Endothelial cell of umbilical vein (primary cell): ENCODE measurements around the gene CCIN. TPM values are rescaled to one million over a fixed set of nuclear protein-coding genes. Genes with fewer than 3 reads are reported as not detected.

Source experiments
- BruUV-seq: library from RNA; stranded (reverse); fragments of 400-500 nt; replicated peaks from 2 replicates; lab custom pipeline; 2021; lab: Mats Ljungman, UMichigan
- CTCF ChIA-PET: fragments of 300-600, 350-600 bp; sonication (Branson Sonifier 250); formaldehyde crosslinking; loops from one replicate; lab custom pipeline; 2021; ENCODE audit warnings: antibody characterized with exemption, inconsistent platforms; lab: Charles Lee
- POLR2A ChIA-PET: fragments of 300-600, 350-600 bp; sonication (Branson Sonifier 250); formaldehyde crosslinking; loops from one replicate; lab custom pipeline; 2021; ENCODE audit warnings: antibody characterized with exemption, inconsistent platforms; lab: Charles Lee
- DNase-seq: peaks from one replicate; pipeline ENCODE4 v3.0.0-alpha.2; 2011; ENCODE audit warnings: low read depth, low spot score
- FAIRE-seq: peaks from 2 replicates; lab custom pipeline; 2011; peaks lifted over from hg19 to GRCh38; lab: Jason Lieb, UNC
- H2AFZ ChIP-seq: 2 replicates; pipeline ENCODE4 v1.6.0; 2012; ENCODE audit warnings: low read depth, low read length, control low read depth, inconsistent platforms
- H3K27ac ChIP-seq: 2 replicates; pipeline ENCODE4 v1.5.1; 2011; ENCODE audit warnings: low read depth, mild to moderate bottlenecking, control low read depth, low read length, moderate library complexity; ENCODE audit not compliant: insufficient read depth
- H3K27me3 ChIP-seq, 2 experiments: 2 replicates each; pipeline versions ENCODE4 v1.6.0 to v1.6.1; 2011; ENCODE audit warnings: low read length in 2 of 2, mixed read lengths in 1 of 2; ENCODE audit not compliant: control insufficient read depth in 2 of 2, insufficient read depth in 2 of 2
- H3K36me3 ChIP-seq, 2 experiments: 2 replicates in 1 of 2; 3 replicates in 1 of 2; pipeline ENCODE4 v1.5.1; 2011; ENCODE audit warnings: low read length in 2 of 2, mild to moderate bottlenecking in 1 of 2, moderate library complexity in 1 of 2; ENCODE audit not compliant: control insufficient read depth in 2 of 2, insufficient read depth in 2 of 2; ENCODE audit errors: extremely low read depth in 1 of 2
- H3K4me1 ChIP-seq: 3 replicates; pipeline ENCODE4 v1.5.1; 2011; ENCODE audit warnings: mild to moderate bottlenecking, low read length; ENCODE audit not compliant: control insufficient read depth, insufficient read depth; ENCODE audit errors: extremely low read depth
- H3K4me2 ChIP-seq: 2 replicates; pipeline ENCODE4 v1.6.1; 2011; ENCODE audit warnings: low read length, control low read depth, mixed read lengths; ENCODE audit not compliant: insufficient read depth
- H3K4me3 ChIP-seq, 3 experiments: fragments of 200-600 bp in 1 of 3; sonication (generic), shearing (Covaris generic) in 1 of 3; replicated peaks in 1 of 3; 2 replicates each; pipeline ENCODE4 v1.5.1; 2011 to 2016; ENCODE audit warnings: control low read depth in 3 of 3, low read length in 3 of 3, mild to moderate bottlenecking in 2 of 3, inconsistent platforms in 1 of 3, low read depth in 1 of 3, moderate library complexity in 1 of 3; ENCODE audit not compliant: insufficient read depth in 1 of 3
- H3K79me2 ChIP-seq: 2 replicates; pipeline ENCODE4 v1.6.0; 2012; ENCODE audit warnings: low read length, inconsistent platforms; ENCODE audit not compliant: control insufficient read depth, insufficient read depth
- H3K9ac ChIP-seq: replicated peaks from 2 replicates; pipeline ENCODE3; 2011; ENCODE audit warnings: low read length, control low read depth; ENCODE audit not compliant: insufficient read depth; ENCODE audit errors: extremely low read depth
- H3K9me1 ChIP-seq: replicated peaks from 3 replicates; pipeline ENCODE4 v1.6.0; 2011; ENCODE audit warnings: mild to moderate bottlenecking, low read length; ENCODE audit not compliant: control insufficient read depth, insufficient read depth; ENCODE audit errors: extremely low read depth
- H3K9me3 ChIP-seq: replicated peaks from 2 replicates; pipeline ENCODE4 v1.5.1; 2012; ENCODE audit warnings: low read length, inconsistent platforms; ENCODE audit not compliant: control insufficient read depth, insufficient read depth
- H4K20me1 ChIP-seq: replicated peaks from 2 replicates; pipeline ENCODE3; 2011; ENCODE audit warnings: mild to moderate bottlenecking, low read length; ENCODE audit not compliant: control insufficient read depth, insufficient read depth; ENCODE audit errors: extremely low read depth
- EZH2 ChIP-seq: IDR thresholded peaks from 2 replicates; pipeline ENCODE4 v1.6.1; 2012; ENCODE audit warnings: borderline replicate concordance, low read depth, mild to moderate bottlenecking, moderate library complexity, low read length, inconsistent platforms; ENCODE audit not compliant: severe bottlenecking
- FOS ChIP-seq: IDR thresholded peaks from 2 replicates; pipeline ENCODE4 v1.6.1; 2011; ENCODE audit warnings: mild to moderate bottlenecking, low read length, moderate library complexity, borderline replicate concordance; ENCODE audit not compliant: insufficient read depth
- GATA2 ChIP-seq: IDR thresholded peaks from 2 replicates; pipeline ENCODE4 v1.7.0; 2011; ENCODE audit warnings: low read depth, mild to moderate bottlenecking, moderate library complexity, mixed read lengths, low read length; ENCODE audit not compliant: insufficient read length, insufficient read depth
- JUN ChIP-seq: IDR thresholded peaks from 2 replicates; pipeline ENCODE4 v1.6.1; 2011; ENCODE audit warnings: borderline replicate concordance, low read depth; ENCODE audit not compliant: insufficient read length, insufficient read depth
- MAX ChIP-seq: IDR thresholded peaks from 2 replicates; pipeline ENCODE4 v1.6.1; 2011; ENCODE audit not compliant: insufficient read depth, insufficient read length
- MYC ChIP-seq: IDR thresholded peaks from one replicate; pipeline ENCODE4 v1.6.1; 2011; ENCODE audit warnings: mild to moderate bottlenecking, low read depth, low read length
- POLR2A ChIP-seq: IDR thresholded peaks from 2 replicates; pipeline ENCODE4 v1.6.1; 2012; ENCODE audit warnings: low read depth, mild to moderate bottlenecking, control low read depth, low read length
- POLR2AphosphoS5 ChIP-seq: IDR thresholded peaks from 2 replicates; pipeline ENCODE4 v1.6.1; 2012; ENCODE audit warnings: low read depth, mild to moderate bottlenecking, control low read depth, low read length, moderate library complexity; ENCODE audit not compliant: insufficient read depth
- dilution Hi-C: fragments of 300-500 bp; cut with MboI; formaldehyde crosslinking; loops from one replicate; pipeline ENCODE4 v1.15.0; 2019; ENCODE audit warnings: low sequenced_read_pairs; ENCODE audit not compliant: extremely low pct_ligation_motif_present
- intact Hi-C: fragments of 100-400 bp; cut with micrococcal nuclease; formaldehyde crosslinking; loops from one replicate; pipeline ENCODE4 v1.10.0; 2022
- polyA plus RNA-seq, 4 experiments: library from polyadenylated mRNA; depleted of rRNA in 3 of 4; stranded (reverse) in 3 of 4; unstranded in 1 of 4; fragments of >200 nt; gene quantifications; 2 replicates each; pipeline versions ENCODE4 v1.2.1 to v1.2.3, GENCODE V29; 2011 to 2012; ENCODE audit warnings: missing spikeins in 1 of 4
- total RNA-seq: library from RNA; stranded (reverse); gene quantifications from 2 replicates; pipeline ENCODE4 v1.2.3, GENCODE V29; 2021
- TF ChIP-seq, protein P1 (sequence below), 2 donors: IDR thresholded peaks; 1 replicate in 1 of 2; 2 replicates in 1 of 2; pipeline ENCODE4 v1.5.1; 2011; ENCODE audit warnings: low read length in 2 of 2, mild to moderate bottlenecking in 2 of 2, moderate library complexity in 2 of 2, control low read depth in 1 of 2, inconsistent platforms in 1 of 2, low read depth in 1 of 2; ENCODE audit not compliant: insufficient read depth in 1 of 2; ENCODE audit errors: extremely low read depth in 1 of 2

CCIN gene
- total and polyA plus RNA-seq, 2 donors (not counting 3 experiments of a cell fraction or from before 2014, with no cell fraction given), result 0.22 to 1.2 TPM

DNA sequence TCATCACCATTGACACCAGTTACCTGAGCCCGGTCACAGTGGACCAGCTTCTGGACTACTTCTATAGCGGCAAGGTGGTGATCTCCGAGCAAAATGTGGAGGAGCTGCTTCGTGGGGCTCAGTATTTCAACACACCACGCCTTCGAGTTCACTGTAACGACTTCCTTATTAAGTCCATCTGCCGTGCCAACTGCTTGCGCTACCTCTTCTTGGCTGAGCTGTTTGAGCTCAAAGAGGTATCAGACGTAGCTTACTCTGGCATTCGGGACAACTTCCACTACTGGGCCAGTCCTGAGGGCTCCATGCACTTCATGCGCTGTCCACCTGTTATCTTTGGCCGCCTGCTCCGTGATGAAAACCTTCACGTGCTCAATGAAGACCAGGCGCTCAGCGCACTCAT, 520 bp downstream of the CCIN start:
- Histone ChIP-seq H3K4me3 (no peak overlapping the region), H3K4me2 (no peak overlapping the region), H3K27ac (no peak overlapping the region), H3K4me1 (peaks cover 2% of the 10 kb centered on the region), H3K27me3 (no peaks in the 10 kb centered on the region), H3K9me3 (no peaks in the 10 kb centered on the region), H4K20me1 (no peaks in the 10 kb centered on the region), H3K36me3 (no peaks in the 10 kb centered on the region), H3K9ac (no peak overlapping the region), H2AFZ (no peak overlapping the region), H3K9me1 (no peaks in the 10 kb centered on the region), H3K79me2 (no peaks in the 10 kb centered on the region)
- dilution Hi-C loops (no loop called here), intact Hi-C loops (no loop called here)
- TF ChIP-seq POLR2AphosphoS5 (no peak), POLR2A (no peak), MAX (no peak), EZH2 (no peak), GATA2 (no peak), JUN (no peak), FOS (no peak)
- BruUV-seq, result no TSS peak
- POLR2A ChIA-PET, result no interaction called here
- no peak for FAIRE-seq
- no peak for DNase-seq
- CTCF ChIA-PET, result interaction anchor here (0.8 to 8.4 kb wide), 6 partner anchors 20 to 267 kb away, joined by 3 to 189 read pairs (median 20); partner anchors contain the start of gene OR2S2

GRCh38 chr9:36170531-36170930, 1.3 kb downstream of the CCIN start:
- no peak overlapping the region for H3K4me2 ChIP-seq
- no peaks in the 10 kb centered on the region for H3K27me3 ChIP-seq
- no peak overlapping the region for H2AFZ ChIP-seq
- ChIA-PET CTCF (interaction anchor here (8.4 kb wide), 1 partner anchor 68 kb away, joined by 189 read pairs; no protein-coding TSS in a partner anchor), POLR2A (no interaction called here)
- H3K9ac ChIP-seq, result no peak overlapping the region
- H3K36me3 ChIP-seq, result no peaks in the 10 kb centered on the region
- no peak overlapping the region for H3K27ac ChIP-seq
- intact Hi-C loops (no loop called here), dilution Hi-C loops (no loop called here)
- H4K20me1 ChIP-seq, result no peaks in the 10 kb centered on the region
- peaks cover 2% of the 10 kb centered on the region for H3K4me1 ChIP-seq
- no peak overlapping the region for H3K4me3 ChIP-seq
- DNase-seq, result no peak
- BruUV-seq, result no TSS peak
- TF ChIP-seq MYC (no peak), POLR2A (no peak), POLR2AphosphoS5 (no peak), GATA2 (no peak), EZH2 (no peak), MAX (no peak), FOS (no peak), JUN (no peak)
- TF ChIP-seq, protein P1, sequence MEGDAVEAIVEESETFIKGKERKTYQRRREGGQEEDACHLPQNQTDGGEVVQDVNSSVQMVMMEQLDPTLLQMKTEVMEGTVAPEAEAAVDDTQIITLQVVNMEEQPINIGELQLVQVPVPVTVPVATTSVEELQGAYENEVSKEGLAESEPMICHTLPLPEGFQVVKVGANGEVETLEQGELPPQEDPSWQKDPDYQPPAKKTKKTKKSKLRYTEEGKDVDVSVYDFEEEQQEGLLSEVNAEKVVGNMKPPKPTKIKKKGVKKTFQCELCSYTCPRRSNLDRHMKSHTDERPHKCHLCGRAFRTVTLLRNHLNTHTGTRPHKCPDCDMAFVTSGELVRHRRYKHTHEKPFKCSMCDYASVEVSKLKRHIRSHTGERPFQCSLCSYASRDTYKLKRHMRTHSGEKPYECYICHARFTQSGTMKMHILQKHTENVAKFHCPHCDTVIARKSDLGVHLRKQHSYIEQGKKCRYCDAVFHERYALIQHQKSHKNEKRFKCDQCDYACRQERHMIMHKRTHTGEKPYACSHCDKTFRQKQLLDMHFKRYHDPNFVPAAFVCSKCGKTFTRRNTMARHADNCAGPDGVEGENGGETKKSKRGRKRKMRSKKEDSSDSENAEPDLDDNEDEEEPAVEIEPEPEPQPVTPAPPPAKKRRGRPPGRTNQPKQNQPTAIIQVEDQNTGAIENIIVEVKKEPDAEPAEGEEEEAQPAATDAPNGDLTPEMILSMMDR (IDR thresholded peaks at IDR 0.05; ENCODE audit: extremely low read depth in 1 of 2, insufficient read depth in 1 of 2, low read depth in 1 of 2, low read length in 2 of 2), result no peak
- no peaks in the 10 kb centered on the region for H3K9me1 ChIP-seq
- H3K9me3 ChIP-seq, result no peaks in the 10 kb centered on the region
- H3K79me2 ChIP-seq, result no peaks in the 10 kb centered on the region
- no peak for FAIRE-seq
